IMR-90 (cell line): ENCODE measurements around the gene CCDC194. TPM values are rescaled to one million over a fixed set of nuclear protein-coding genes. Genes with fewer than 3 reads are reported as not detected.
A peak's percentile ranks its signal among the peaks of the same experiment; 100 is the strongest.

Source experiments
- ATAC-seq: fragments of 200-7000 bp; cut with Tn5 transposase; 2 replicates; pipeline ENCODE4 v1.9.1; 2020; ENCODE audit warnings: low read depth, mild to moderate bottlenecking, moderate library complexity
- BruUV-seq: library from RNA; stranded (reverse); fragments of 400-500 nt; replicated peaks from 2 replicates; lab custom pipeline; 2021; lab: Mats Ljungman, UMichigan
- CTCF ChIA-PET: fragments of 300-600 bp; formaldehyde crosslinking; extraction: SDS; loops from one replicate; lab custom pipeline; 2021; ENCODE audit warnings: antibody characterized with exemption; lab: Yijun Ruan, JAX
- POLR2A ChIA-PET: fragments of 300-600 bp; sonication (Branson Sonifier 250); formaldehyde crosslinking; loops from one replicate; lab custom pipeline; 2022; ENCODE audit warnings: antibody characterized with exemption; ENCODE audit not compliant: unreplicated experiment; lab: Charles Lee
- DNase-seq: peaks from one replicate; pipeline ENCODE4 v3.0.0; 2013
- H2AFZ ChIP-seq: replicated peaks from 2 replicates; pipeline ENCODE3; 2013; ENCODE audit warnings: low read length, mild to moderate bottlenecking; ENCODE audit not compliant: poor library complexity
- H2AK5ac ChIP-seq: 2 replicates; pipeline ENCODE4 v1.6.1; 2013; ENCODE audit warnings: low read depth, low read length, inconsistent platforms
- H2AK9ac ChIP-seq: replicated peaks from 2 replicates; pipeline ENCODE3; 2013; ENCODE audit warnings: mild to moderate bottlenecking, low read depth, low read length, moderate library complexity; ENCODE audit not compliant: poor library complexity
- H2BK120ac ChIP-seq: 2 replicates; pipeline ENCODE4 v1.6.1; 2013; ENCODE audit warnings: low read depth, low read length, inconsistent platforms
- H2BK15ac ChIP-seq: 3 replicates; pipeline ENCODE4 v1.6.1; 2013; ENCODE audit warnings: low read depth, low read length, inconsistent platforms
- H2BK20ac ChIP-seq: 2 replicates; pipeline ENCODE4 v1.6.1; 2013; ENCODE audit warnings: low read depth, mild to moderate bottlenecking, inconsistent platforms, low read length, moderate library complexity
- H2BK5ac ChIP-seq: 2 replicates; pipeline ENCODE4 v1.6.1; 2013; ENCODE audit warnings: mild to moderate bottlenecking, low read depth, low read length, inconsistent platforms; ENCODE audit not compliant: poor library complexity, severe bottlenecking
- H3K14ac ChIP-seq: replicated peaks from 2 replicates; pipeline ENCODE4 v1.6.1; 2013; ENCODE audit warnings: low read depth, low read length, inconsistent platforms
- H3K18ac ChIP-seq: 2 replicates; pipeline ENCODE4 v1.6.1; 2013; ENCODE audit warnings: low read depth, low read length, control low read depth
- H3K23ac ChIP-seq: 2 replicates; pipeline ENCODE4 v1.6.1; 2013; ENCODE audit warnings: low read depth, low read length, inconsistent platforms
- H3K27ac ChIP-seq: 2 replicates; pipeline ENCODE4 v1.5.1; 2013; ENCODE audit warnings: mild to moderate bottlenecking, control low read depth, low read length; ENCODE audit not compliant: insufficient read depth
- H3K27me3 ChIP-seq: 2 replicates; pipeline ENCODE4 v1.6.1; 2013; ENCODE audit warnings: low read length; ENCODE audit not compliant: control insufficient read depth, insufficient read depth
- H3K36me3 ChIP-seq: 2 replicates; pipeline ENCODE4 v1.6.1; 2013; ENCODE audit warnings: low read length, mixed read lengths; ENCODE audit not compliant: control insufficient read depth, insufficient read depth
- H3K4ac ChIP-seq: 2 replicates; pipeline ENCODE4 v1.6.1; 2013; ENCODE audit warnings: low read depth, low read length, inconsistent platforms
- H3K4me1 ChIP-seq: 2 replicates; pipeline ENCODE4 v1.6.1; 2013; ENCODE audit warnings: low read length, mixed read lengths; ENCODE audit not compliant: control insufficient read depth, insufficient read depth
- H3K4me2 ChIP-seq: 2 replicates; pipeline ENCODE4 v1.6.1; 2013; ENCODE audit warnings: low read depth, mild to moderate bottlenecking, control low read depth, low read length, moderate library complexity
- H3K4me3 ChIP-seq: 2 replicates; pipeline ENCODE4 v1.5.1; 2013; ENCODE audit warnings: low read depth, mild to moderate bottlenecking, control low read depth, low read length, moderate library complexity; ENCODE audit not compliant: insufficient read depth
- H3K56ac ChIP-seq: 2 replicates; pipeline ENCODE4 v1.6.1; 2013; ENCODE audit warnings: low read length, inconsistent platforms; ENCODE audit not compliant: insufficient read depth; ENCODE audit errors: extremely low read depth
- H3K79me1 ChIP-seq, 2 experiments: 2 replicates each; pipeline ENCODE4 v1.6.1; 2013; ENCODE audit warnings: low read length in 2 of 2, inconsistent platforms in 1 of 2, low read depth in 1 of 2
- H3K9ac ChIP-seq: 2 replicates; pipeline ENCODE4 v1.6.1; 2013; ENCODE audit warnings: low read depth, low read length, control low read depth
- H3K9me1 ChIP-seq: 2 replicates; pipeline ENCODE4 v1.6.1; 2013; ENCODE audit warnings: low read length, inconsistent platforms; ENCODE audit not compliant: insufficient read depth
- H3K9me3 ChIP-seq: 2 replicates; pipeline ENCODE4 v1.6.1; 2013; ENCODE audit warnings: low read length; ENCODE audit not compliant: control insufficient read depth, insufficient read depth
- H4K20me1 ChIP-seq: 2 replicates; pipeline ENCODE4 v1.6.1; 2013; ENCODE audit warnings: low read length, inconsistent platforms; ENCODE audit not compliant: insufficient read depth
- H4K5ac ChIP-seq: 2 replicates; pipeline ENCODE4 v1.6.1; 2013; ENCODE audit warnings: mild to moderate bottlenecking, low read depth, low read length, control low read depth
- H4K8ac ChIP-seq, 2 experiments: 2 replicates each; pipeline ENCODE4 v1.6.1; 2013; ENCODE audit warnings: low read depth in 2 of 2, low read length in 2 of 2, control low read depth in 1 of 2, inconsistent platforms in 1 of 2
- H4K91ac ChIP-seq: 2 replicates; pipeline ENCODE4 v1.6.1; 2013; ENCODE audit warnings: low read depth, low read length, inconsistent platforms; ENCODE audit not compliant: insufficient read depth
- ELK1 ChIP-seq: fragments of 150-350 bp; IDR thresholded peaks from 2 replicates; pipeline ENCODE4 v1.6.1; 2016; ENCODE audit warnings: low read depth, mild to moderate bottlenecking, low read length, moderate library complexity, borderline replicate concordance
- MAZ ChIP-seq: IDR thresholded peaks from 2 replicates; pipeline ENCODE4 v1.6.1; 2012; ENCODE audit warnings: low read depth, mild to moderate bottlenecking, low read length, improper control_type of control experiment, moderate library complexity, borderline replicate concordance
- RAD21 ChIP-seq: IDR thresholded peaks from 2 replicates; pipeline ENCODE4 v1.6.1; 2012; ENCODE audit warnings: low read length, improper control_type of control experiment
- SMC3 ChIP-seq: fragments of 150-350 bp; IDR thresholded peaks from 2 replicates; pipeline ENCODE4 v1.6.1; 2016; ENCODE audit warnings: low read depth, mild to moderate bottlenecking, antibody characterized with exemption, low read length, moderate library complexity
- WGBS, 2 experiments: methylation state at CpG; one replicate each; pipeline versions ENCODE4 v1.1.5 to v1.1.7; 2013; ENCODE audit warnings: missing lambda C conversion rate in 2 of 2; ENCODE audit not compliant: insufficient read length in 1 of 2; ENCODE audit errors: extremely low coverage in 2 of 2; 5-methylcytosine and 5-hydroxymethylcytosine counted together
- dilution Hi-C: fragments of 300-500 bp; cut with HindIII; formaldehyde crosslinking; loops from one replicate; pipeline ENCODE4 v1.14.3; 2018; ENCODE audit warnings: low sequenced_read_pairs; ENCODE audit not compliant: unreplicated experiment
- in situ Hi-C: fragments of 300-500 bp; cut with MboI; formaldehyde crosslinking; loops from 3 replicates; pipeline ENCODE4 v1.14.3; 2019; ENCODE audit warnings: low sequenced_read_pairs, inconsistent platforms, mixed read lengths
- intact Hi-C: fragments of 100-400 bp; cut with micrococcal nuclease; formaldehyde crosslinking; loops from 2 replicates; pipeline ENCODE4 v1.10.0; 2022
- polyA plus RNA-seq, 3 experiments: library from polyadenylated mRNA; depleted of rRNA; stranded (reverse); fragments of >200 nt; gene quantifications; 2 replicates each; pipeline ENCODE4 v1.2.3, GENCODE V29; 2012; ENCODE audit warnings: low replicate concordance in 1 of 3
- total RNA-seq: library from RNA; depleted of rRNA; stranded (reverse); fragments of >200 nt; gene quantifications from 2 replicates; pipeline ENCODE4 v1.2.3, GENCODE V29; 2012
- TF ChIP-seq, protein P1 (sequence below): conservative IDR thresholded peaks from 2 replicates; pipeline ENCODE4 v1.5.1; 2012; ENCODE audit warnings: mild to moderate bottlenecking, low read depth, low read length, improper control_type of control experiment

The CCDC194 gene
- total and polyA plus RNA-seq, 2 of the 4 experiments (the other 2 are of a cell fraction), result not detected

DNA sequence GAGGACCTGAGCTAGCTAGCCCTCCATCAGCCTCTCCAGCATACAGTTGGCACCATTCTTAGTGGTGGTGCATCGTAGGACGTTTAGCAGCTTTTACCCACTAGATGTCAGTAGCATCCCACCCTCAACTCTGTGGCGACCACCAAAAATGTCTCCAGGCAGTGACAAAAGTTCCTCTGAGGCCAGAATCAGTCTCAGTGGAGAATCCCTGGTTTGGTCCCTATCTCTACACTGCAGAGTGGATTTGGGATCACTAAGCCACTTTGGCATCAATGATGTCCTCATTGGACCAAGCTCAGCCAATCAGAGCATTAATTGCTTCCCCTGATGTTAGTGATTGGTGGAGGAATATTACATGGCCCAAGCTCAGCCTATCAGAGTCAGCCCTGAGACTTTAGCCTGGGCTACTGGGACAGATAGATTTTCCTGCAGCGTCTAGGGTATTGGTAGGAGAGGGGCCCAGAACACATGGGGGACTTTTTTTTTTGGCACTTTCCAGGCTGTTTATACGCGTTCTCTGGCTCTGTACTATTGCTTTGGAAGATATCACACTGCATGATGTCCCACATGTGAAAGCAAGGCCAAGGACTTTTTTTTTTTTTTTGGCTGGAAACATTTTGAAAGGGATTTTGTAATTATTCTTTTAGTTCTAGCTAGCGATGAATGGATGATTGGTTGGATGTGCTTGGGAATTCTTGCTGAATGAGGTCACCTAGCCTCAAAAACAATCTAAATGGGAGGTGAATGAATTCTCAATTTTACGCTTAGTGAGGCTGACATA, 47.4 kb upstream of the CCDC194 start:
- Histone ChIP-seq H2BK120ac (no peak overlapping the region), H3K4me3 (no peak overlapping the region), H3K27ac (no peak overlapping the region), H3K27me3 (peaks cover 2% of the 10 kb centered on the region), H3K56ac (no peak overlapping the region), H2AFZ (no peak overlapping the region), H2BK20ac (no peak overlapping the region), H3K9ac (no peak overlapping the region), H2AK5ac (no peak overlapping the region), H3K36me3 (no peaks in the 10 kb centered on the region), H3K9me1 (no peaks in the 10 kb centered on the region), H3K14ac (no peak overlapping the region), H2AK9ac (peak overlapping the region; percentile 65), H3K4ac (no peak overlapping the region), H3K9me3 (no peaks in the 10 kb centered on the region), H3K4me1 (no peaks in the 10 kb centered on the region), H2BK5ac (no peak overlapping the region), H3K4me2 (no peak overlapping the region), H3K23ac (no peak overlapping the region), H4K91ac (no peak overlapping the region), H3K18ac (no peak overlapping the region), H3K79me1 (no peaks in the 10 kb centered on the region), H4K8ac (no peak overlapping the region), H4K20me1 (no peaks in the 10 kb centered on the region), H4K5ac (no peak overlapping the region), H2BK15ac (no peak overlapping the region)
- ATAC-seq (peak; percentile 44), DNase-seq (no peak)
- in situ Hi-C loops (no loop called here), dilution Hi-C loops (no loop called here), intact Hi-C loops (no loop called here)
- CTCF ChIA-PET, result interaction anchor here (0.5 to 0.9 kb wide), 3 partner anchors 20 to 988 kb away, joined by 3 to 4 read pairs (median 3); no protein-coding TSS in a partner anchor
- POLR2A ChIA-PET, result no interaction called here
- WGBS, 2 experiments, result no CpG with 5 or more reads among the region's 8 CpGs
- TF ChIP-seq, protein P1, sequence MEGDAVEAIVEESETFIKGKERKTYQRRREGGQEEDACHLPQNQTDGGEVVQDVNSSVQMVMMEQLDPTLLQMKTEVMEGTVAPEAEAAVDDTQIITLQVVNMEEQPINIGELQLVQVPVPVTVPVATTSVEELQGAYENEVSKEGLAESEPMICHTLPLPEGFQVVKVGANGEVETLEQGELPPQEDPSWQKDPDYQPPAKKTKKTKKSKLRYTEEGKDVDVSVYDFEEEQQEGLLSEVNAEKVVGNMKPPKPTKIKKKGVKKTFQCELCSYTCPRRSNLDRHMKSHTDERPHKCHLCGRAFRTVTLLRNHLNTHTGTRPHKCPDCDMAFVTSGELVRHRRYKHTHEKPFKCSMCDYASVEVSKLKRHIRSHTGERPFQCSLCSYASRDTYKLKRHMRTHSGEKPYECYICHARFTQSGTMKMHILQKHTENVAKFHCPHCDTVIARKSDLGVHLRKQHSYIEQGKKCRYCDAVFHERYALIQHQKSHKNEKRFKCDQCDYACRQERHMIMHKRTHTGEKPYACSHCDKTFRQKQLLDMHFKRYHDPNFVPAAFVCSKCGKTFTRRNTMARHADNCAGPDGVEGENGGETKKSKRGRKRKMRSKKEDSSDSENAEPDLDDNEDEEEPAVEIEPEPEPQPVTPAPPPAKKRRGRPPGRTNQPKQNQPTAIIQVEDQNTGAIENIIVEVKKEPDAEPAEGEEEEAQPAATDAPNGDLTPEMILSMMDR, result peak; percentile 42
- TF ChIP-seq RAD21 (peak; percentile 52), SMC3 (peak; percentile 35; the same call in 1 of the 2 replicates), MAZ (no peak), ELK1 (no peak)
- BruUV-seq, result no TSS peak
